NCI-H446 treated with DMSO at 0.1 percent for 48 hours (cell line): ENCODE results near the gene SMC6.

Experiments used
- DNase-seq: peaks from one replicate; lab custom pipeline; 2025; lab: John Stamatoyannopoulos, UW

Gene SMC6

GRCh38 chr2:17717666-17718065 lies 35.9 kb downstream of the SMC6 start:
- DNase-seq = no peak

DNA sequence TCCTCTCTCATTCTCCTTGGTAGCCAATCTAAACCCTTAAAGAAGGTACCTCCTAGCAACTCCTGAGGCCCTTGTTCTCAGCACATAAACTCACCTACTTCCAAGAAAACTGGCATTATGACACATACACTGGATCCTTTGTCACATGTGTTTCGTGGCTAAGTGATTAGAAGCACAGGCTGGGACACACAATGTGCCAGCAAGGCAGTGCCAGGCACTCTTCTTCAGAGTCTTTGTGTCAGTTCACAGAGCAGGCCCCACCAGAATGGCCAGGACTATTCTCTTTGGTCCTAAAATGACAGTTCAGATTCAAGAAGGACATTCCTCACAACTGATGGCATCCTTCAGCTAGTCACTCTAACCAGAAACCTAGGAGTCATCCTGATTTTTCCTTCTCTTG lies 40.3 kb downstream of the SMC6 start:
- no peak for DNase-seq

GRCh38 chr2:17710547-17711248 lies 42.9 kb downstream of the SMC6 start:
- DNase-seq = no peak

GRCh38 chr2:17709897-17710296 lies 43.7 kb downstream of the SMC6 start:
- DNase-seq = no peak

GRCh38 chr2:17708501-17708900 lies 45.1 kb downstream of the SMC6 start:
- DNase-seq = no peak

DNA sequence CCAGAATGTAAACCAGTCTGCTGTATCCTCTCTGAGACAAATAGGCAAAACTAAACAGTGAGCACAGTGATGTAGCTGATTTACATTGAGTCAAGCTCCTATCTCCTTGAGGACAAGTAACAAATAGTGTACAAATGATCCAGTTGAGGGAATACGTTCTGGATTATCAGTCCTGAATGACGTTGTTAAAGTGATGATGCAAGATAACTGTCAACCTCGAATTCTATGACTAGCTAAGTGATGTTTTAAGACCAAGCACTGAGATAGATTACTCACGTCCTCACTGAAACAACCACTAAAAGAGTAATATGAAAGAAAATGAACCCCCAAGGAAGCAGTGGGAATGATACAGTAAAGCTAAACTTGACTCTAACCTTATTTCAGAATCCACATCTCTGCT lies 46.8 kb downstream of the SMC6 start:
- no peak for DNase-seq

DNA sequence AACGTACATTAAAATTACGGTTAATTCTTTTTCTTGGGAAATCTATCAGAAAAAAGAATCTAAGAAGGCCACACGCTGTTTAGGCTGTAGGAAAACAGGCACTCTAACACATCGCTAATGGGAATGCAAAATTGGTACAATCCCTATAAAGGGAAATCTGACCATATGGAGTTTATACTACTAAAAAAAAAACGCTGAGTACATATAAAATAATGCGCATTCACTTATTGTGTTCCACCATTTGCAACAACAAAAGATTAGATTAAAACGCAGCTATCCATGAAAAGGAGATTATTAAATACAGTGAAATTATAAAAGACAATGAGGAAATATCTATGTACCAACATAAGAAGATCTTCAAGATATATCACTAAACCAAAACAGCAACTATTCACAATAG lies 62.8 kb downstream of the SMC6 start:
- no peak for DNase-seq

DNA sequence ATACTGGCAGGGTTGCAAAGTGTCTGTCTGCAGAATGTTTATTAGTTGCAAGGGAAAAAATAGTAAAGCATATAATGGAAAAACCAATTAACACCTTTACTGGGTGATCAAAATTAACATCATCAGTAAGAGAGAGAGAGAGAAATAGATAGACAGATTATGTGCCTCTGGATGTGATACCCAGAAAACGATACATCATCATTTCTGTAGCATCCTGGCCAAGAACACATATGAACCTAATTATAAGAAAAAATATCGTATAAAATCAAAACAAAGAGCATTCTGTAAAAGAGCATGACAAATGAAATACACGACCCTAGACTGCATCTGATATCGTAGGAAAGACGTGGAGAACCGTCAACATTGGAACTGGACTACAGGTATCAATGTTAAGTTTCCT lies 64.6 kb downstream of the SMC6 start:
- DNase-seq = no peak

GRCh38 chr2:17688600-17688999 lies 65.0 kb downstream of the SMC6 start:
- no peak for DNase-seq

GRCh38 chr2:17683981-17684380 lies 69.6 kb downstream of the SMC6 start:
- DNase-seq = no peak

- DNase-seq = no peak
These were observed 71.3 kb downstream of the SMC6 start for GRCh38 chr2:17682098-17682857.

GRCh38 chr2:17680119-17680518 lies 73.5 kb downstream of the SMC6 start:
- no peak for DNase-seq

DNA sequence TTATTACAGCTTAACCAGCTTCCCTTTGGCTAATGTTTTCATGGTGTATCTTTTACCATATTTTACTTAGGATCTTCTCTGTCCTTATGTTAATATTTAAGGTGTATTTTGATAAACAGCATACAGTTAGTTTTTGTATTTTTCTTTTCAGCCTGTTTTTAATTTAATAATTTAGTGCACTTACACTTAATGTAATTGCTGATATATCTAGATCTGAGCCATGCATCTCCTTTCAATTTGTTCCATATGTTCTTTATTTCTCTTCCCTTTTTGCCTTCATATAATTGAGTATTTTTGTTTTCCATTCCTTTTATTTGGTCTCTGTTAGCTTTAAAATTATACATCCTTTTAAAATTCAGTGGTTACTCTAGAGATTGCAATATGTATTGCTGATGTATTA lies 78.8 kb downstream of the SMC6 start:
- DNase-seq = no peak

GRCh38 chr2:17672583-17673317 lies 80.9 kb downstream of the SMC6 start:
- no peak for DNase-seq

GRCh38 chr2:17667898-17668297 lies 85.7 kb downstream of the SMC6 start:
- no peak for DNase-seq

DNA sequence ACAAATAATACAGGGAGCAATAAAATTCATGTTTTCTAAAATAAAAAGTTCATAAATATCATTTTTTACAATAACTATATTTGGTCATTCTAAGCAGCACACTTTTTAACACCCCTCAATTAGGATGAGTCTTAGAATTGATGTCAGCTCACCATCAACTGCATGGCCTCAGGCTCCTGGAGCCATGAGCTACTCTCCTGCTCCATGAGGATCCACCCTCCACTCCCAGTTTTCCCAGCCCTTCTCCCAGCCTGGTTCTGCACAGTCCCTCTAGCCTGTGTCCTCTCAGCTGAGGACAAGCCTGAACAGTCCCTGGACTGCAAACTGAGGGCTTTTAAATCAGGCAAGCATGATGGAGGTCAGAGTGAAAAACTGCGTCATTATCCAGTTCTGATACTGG lies 89.1 kb downstream of the SMC6 start:
- no peak for DNase-seq

DNA sequence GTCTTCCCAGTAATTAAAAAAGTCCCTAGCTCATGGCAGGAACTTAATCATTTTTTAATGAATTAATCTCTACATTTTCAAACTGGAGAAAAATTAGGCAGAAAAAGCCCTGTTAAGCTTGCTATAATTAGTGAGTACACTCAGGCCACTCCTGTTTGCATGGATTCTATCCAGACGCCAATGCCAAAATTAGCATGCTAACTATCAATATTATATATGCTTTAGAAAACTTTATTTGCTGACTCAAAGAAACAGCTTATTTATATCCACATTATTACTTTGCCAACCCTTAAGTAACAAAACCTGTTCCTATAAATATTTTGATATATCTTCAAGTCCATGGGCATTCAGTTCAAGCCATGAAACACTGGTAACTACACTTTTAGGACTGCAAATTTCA lies 90.9 kb downstream of the SMC6 start:
- no peak for DNase-seq

DNA sequence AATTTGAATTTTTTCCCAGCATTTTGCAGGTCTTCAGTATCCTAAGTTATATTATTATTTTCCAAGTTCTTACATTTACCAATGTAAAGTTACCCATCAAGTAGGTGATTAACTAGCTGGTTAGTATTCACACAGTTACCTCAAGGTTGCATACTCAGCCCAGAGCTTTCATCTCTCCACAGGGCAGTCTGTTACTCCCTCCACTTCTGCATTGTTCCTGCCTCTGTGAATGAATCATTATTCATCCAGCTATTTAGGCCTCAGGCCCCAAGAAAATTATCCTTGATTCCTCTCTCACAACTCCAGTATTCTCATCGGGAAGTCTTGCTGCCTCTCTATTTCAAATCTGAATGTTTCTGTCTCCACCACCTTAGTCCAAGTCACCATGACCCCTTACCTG lies 92.2 kb downstream of the SMC6 start:
- DNase-seq = no peak

DNA sequence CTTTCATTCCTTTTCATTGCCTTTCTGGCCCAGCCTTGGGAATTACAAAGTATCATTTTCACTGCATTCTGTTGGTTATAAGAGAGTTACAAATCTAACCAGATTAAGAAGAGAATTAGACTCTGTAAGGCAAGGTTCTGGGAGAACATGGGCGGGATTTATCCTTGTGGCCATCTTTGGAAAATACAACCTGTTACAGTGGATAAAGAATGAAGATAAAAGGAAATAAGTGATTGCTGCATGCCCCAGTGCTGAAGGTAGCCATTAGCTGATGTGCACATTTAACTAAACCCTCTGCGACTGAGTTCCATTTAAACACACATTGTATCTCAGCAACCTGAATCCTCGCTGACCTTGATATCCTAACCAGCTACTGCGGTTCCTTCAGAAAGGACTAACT lies 93.4 kb downstream of the SMC6 start:
- DNase-seq = no peak

DNA sequence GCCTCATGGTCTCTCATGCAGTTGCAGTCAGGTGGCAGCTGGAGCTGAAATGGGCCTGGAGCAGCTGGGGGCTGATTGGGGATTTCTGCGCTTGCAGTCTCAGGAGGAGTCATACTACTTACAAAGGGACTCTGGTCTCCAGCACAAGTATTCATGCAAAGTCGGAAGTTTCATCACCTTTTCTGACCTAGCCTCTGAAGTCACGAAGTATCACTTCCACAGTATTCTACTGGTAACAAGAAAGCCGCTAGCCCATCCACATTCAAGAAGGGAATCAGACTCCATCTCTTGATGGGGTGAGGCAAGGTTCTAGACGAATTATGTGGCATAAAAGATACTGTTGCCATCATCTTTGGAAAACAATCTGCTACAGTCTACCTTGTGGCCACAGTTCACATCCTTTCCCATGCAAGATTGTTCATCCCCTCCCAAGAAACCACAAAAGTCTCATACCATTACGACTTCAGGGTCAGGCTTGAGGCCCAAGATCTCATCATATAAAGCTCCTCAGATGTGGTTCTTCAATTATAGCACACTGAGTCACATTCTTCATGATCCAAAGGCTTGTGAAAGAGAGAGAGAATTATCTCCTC lies 95.3 kb downstream of the SMC6 start:
- no peak for DNase-seq

DNA sequence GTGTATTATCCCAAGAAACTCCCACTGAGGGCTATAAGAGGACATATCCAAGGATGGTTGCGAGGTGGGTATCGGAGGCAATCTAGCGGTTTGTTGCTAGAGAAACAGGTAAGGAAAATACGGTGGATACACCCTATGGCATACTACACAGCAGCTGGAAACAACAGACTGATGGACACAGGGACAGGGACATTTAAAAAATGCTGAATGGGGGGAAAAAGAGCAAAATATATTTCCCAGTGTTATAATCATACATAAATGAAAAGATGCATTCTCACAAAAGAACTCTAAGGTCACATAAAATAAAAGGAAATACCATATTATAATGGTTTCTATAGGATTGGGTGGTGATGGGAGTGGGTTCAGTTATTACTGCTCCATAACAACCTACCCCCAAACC lies 95.9 kb downstream of the SMC6 start:
- DNase-seq = no peak

- DNase-seq = no peak
These were observed 100.8 kb downstream of the SMC6 start for GRCh38 chr2:17652681-17653394.
